ENCODE measurements around the gene MEIG1. TPM values are rescaled to one million over a fixed set of nuclear protein-coding genes. Genes with fewer than 3 reads are reported as not detected.

MEIG1 gene
- total and polyA plus RNA-seq, 2 donors (not counting 1 experiment from before 2014, with no cell fraction given): 0.69 TPM; not detected in 1

DNA sequence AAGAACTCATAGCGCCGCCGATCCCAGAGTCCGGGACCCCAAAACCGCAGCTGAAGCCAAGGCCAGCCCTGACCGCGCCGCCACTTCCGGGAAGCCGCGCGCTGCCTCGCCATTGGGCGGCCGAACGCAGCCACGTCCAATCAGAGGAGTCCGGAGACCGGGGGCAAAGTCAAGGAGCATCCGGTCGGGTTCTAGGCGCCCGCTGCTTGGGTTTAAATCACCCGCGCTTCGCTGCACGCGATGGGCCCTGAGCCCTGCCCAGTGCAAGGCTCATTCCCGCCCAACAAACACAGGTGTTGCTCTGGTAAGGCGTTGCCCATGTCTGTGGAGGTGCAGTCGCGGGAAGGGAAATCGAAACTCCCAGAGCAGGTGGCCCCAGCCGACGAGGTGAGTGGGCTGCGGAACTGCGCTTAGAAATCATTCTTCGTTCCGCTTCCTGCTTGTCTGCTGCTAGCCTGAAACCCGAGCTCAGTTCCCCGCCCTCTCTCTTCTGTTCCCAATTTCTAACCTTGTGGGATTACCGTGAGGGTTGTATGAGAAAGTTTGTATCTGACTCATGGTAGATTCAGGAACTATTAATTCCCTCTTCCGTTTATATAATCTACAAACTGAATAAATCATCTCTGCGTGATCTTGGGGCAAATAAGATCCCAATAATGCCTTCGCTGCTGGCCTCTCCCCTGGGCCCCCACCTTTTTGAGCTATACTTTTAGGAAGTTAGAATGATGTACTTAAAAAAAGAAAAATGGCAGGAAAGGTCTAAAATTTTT, 5.0 kb upstream of the MEIG1 start, which contains the start of gene DCLRE1C:
Gene DCLRE1C, minus strand, starts transcription at position 96 of the 770 bp plus-strand sequence. Its CDS starts 86 bp downstream, at position 10.
- under 1% methylated on average over 35 of the region's 45 CpGs for WGBS (ENCODE audit: insufficient coverage)
- H3K9me3 Mint-ChIP-seq (ENCODE audit: insufficient read depth): no peaks in the 10 kb centered on the region
- H3K4me3 ChIP-seq (ENCODE audit: control extremely low read depth in 1 of 5, extremely low read depth in 1 of 5, insufficient read depth in 1 of 5, low read depth in 2 of 5, low read length in 4 of 5): peak within 1 kb of the TSS; percentile 74 to 89 (median 77)
- ATAC-seq (ENCODE audit: low read depth): peak; percentile 77
- no peaks in the 10 kb centered on the region for H3K27me3 ChIP-seq (replicated peaks in 1 of 4; ENCODE audit: control extremely low read depth in 1 of 4, control insufficient read depth in 3 of 4, insufficient read depth in 4 of 4, low read length in 3 of 4)
- H3K4me1 Mint-ChIP-seq: peaks cover 56% of the 10 kb centered on the region
- H3K4me3 Mint-ChIP-seq: peak within 1 kb of the TSS; percentile 96
- H3K27ac ChIP-seq (ENCODE audit: low read length in 2 of 2): peak within 1 kb of the TSS; percentile 87 to 89
- peaks cover 42 to 62% of the 10 kb centered on the region in 2 donors for H3K4me1 ChIP-seq (ENCODE audit: control insufficient read depth in 2 of 2, insufficient read depth in 2 of 2, low read length in 2 of 2)
- H3K79me2 ChIP-seq (ENCODE audit: control insufficient read depth, insufficient read depth, low read length): peaks cover 44% of the 10 kb centered on the region
- POLR2A ChIA-PET: interaction anchor here (0.6 to 2.0 kb wide), 4 partner anchors 27 to 116 kb away, joined by 3 to 6 read pairs (median 5); partner anchors contain the start of genes CDNF, HSPA14, MSANTD7 and SUV39H2
- peaks cover 0 to 14% of the 10 kb centered on the region in 2 experiments for H3K36me3 ChIP-seq (replicated peaks in 1 of 2; ENCODE audit: control extremely low read depth in 1 of 2, control insufficient read depth in 1 of 2, extremely low read depth in 1 of 2, insufficient read depth in 2 of 2, low read length in 1 of 2)
- peaks cover 26% of the 10 kb centered on the region for H4K20me1 ChIP-seq (ENCODE audit: control insufficient read depth, insufficient read depth, low read length, poor library complexity, severe bottlenecking)
- H3K4me2 ChIP-seq (replicated peaks; ENCODE audit: low read depth, low read length, poor library complexity, severe bottlenecking): peak within 1 kb of the TSS; percentile 86
- no peaks in the 10 kb centered on the region for H3K9me3 ChIP-seq (ENCODE audit: control extremely low read depth in 1 of 3, control insufficient read depth in 2 of 3, insufficient read depth in 1 of 3, low read length in 2 of 3)
- TF ChIP-seq EZH2 (IDR thresholded peaks at IDR 0.05; ENCODE audit: borderline replicate concordance, insufficient read depth, low read depth, low read length, poor library complexity, severe bottlenecking) (no peak), CTCF (IDR thresholded peaks at IDR 0.05) (no peak)
- intact Hi-C loops (cut with micrococcal nuclease): loop anchor here (2.0 to 5.0 kb wide), 3 partner anchors 212 to 297 kb away; partner anchors contain the start of gene NMT2
- peak within 1 kb of the TSS; percentile 73 for H2AFZ ChIP-seq (ENCODE audit: insufficient read depth, low read depth, low read length, poor library complexity, severe bottlenecking)
- CTCF ChIA-PET: interaction anchor here (0.6 to 1.6 kb wide), 4 partner anchors 49 to 456 kb away, joined by 3 to 5 read pairs (median 4); partner anchors contain the start of gene CDNF
- peak; percentile 91 for DNase-seq
- peak within 1 kb of the TSS; percentile 97 for H3K27ac Mint-ChIP-seq
- peak within 1 kb of the TSS; percentile 70 for H3K9ac ChIP-seq (ENCODE audit: low read length)
- no peaks in the 10 kb centered on the region for H3K27me3 Mint-ChIP-seq

Data from B cell (primary cell).